Glutamatergic neuron (in vitro differentiated cells): ENCODE data around the gene RBM4. TPM values are rescaled to one million over a fixed set of nuclear protein-coding genes. Genes with fewer than 3 reads are reported as not detected.
"Not testable (repeated sequence)": the region's sequence is repeated elsewhere in the genome, so short reads cannot be mapped to it uniquely, and the experiment has no call there.

Experiments
- DNase-seq: peaks from one replicate; pipeline ENCODE4 v3.0.0; 2022
- H3K27ac Mint-ChIP-seq: one replicate; pipeline ENCODE4 v1.8.0; 2020; ENCODE audit warnings: mild to moderate bottlenecking, mixed read lengths, inconsistent platforms; ENCODE audit not compliant: unreplicated experiment
- H3K27me3 Mint-ChIP-seq: one replicate; pipeline ENCODE4 v1.8.0; 2020; ENCODE audit warnings: mild to moderate bottlenecking, moderate library complexity, mixed read lengths, inconsistent platforms; ENCODE audit not compliant: unreplicated experiment
- H3K36me3 Mint-ChIP-seq: one replicate; pipeline ENCODE4 v1.8.0; 2020; ENCODE audit warnings: mild to moderate bottlenecking, mixed read lengths, inconsistent platforms; ENCODE audit not compliant: unreplicated experiment
- H3K4me1 Mint-ChIP-seq: one replicate; pipeline ENCODE4 v1.8.0; 2020; ENCODE audit warnings: mild to moderate bottlenecking, low read depth, mixed read lengths, inconsistent platforms; ENCODE audit not compliant: unreplicated experiment
- H3K4me3 Mint-ChIP-seq: one replicate; pipeline ENCODE4 v1.8.0; 2020; ENCODE audit warnings: mild to moderate bottlenecking, mixed read lengths, inconsistent platforms; ENCODE audit not compliant: unreplicated experiment
- H3K9me3 Mint-ChIP-seq: one replicate; pipeline ENCODE4 v1.8.0; 2020; ENCODE audit warnings: mild to moderate bottlenecking, moderate library complexity, mixed read lengths, inconsistent platforms; ENCODE audit not compliant: unreplicated experiment
- long read RNA-seq: library from polyadenylated mRNA; unstranded; transcript quantifications from one replicate; pipeline ENCODE4 v2.0.0, GENCODE V29; 2020; ENCODE audit not compliant: unreplicated experiment
- total RNA-seq: library from RNA; stranded (reverse); fragmentation: NEBNext Ultra II Directional; extraction: Animal tissue kit (Norgen Biotek cat#: 25700); gene quantifications from one replicate; pipeline ENCODE4 v1.2.1, GENCODE V29; 2021; ENCODE audit not compliant: unreplicated experiment
- TF ChIP-seq, protein P1 (sequence below): fragments of 200-600 bp; sonication (generic); IDR thresholded peaks from one replicate; pipeline ENCODE4 v1.5.0; 2021; ENCODE audit not compliant: partially characterized antibody, unreplicated experiment

Gene RBM4, protein sequence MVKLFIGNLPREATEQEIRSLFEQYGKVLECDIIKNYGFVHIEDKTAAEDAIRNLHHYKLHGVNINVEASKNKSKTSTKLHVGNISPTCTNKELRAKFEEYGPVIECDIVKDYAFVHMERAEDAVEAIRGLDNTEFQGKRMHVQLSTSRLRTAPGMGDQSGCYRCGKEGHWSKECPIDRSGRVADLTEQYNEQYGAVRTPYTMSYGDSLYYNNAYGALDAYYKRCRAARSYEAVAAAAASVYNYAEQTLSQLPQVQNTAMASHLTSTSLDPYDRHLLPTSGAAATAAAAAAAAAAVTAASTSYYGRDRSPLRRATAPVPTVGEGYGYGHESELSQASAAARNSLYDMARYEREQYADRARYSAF
- 244 TPM for total RNA-seq
- long read RNA-seq, transcript RBM4-204 (4 exons, 1,763 nt): minor isoform, 18 of 207 reads
- long read RNA-seq, transcript RBM4-201 (4 exons, 1,694 nt): major isoform, 139 of 207 reads
- long read RNA-seq, transcript RBM4-203 (3 exons, 921 nt): minor isoform, 16 of 207 reads
- long read RNA-seq, transcript RBM4-206 (2 exons, 1,548 nt): minor isoform, 8 of 207 reads
- long read RNA-seq, partial matches to known transcripts: 4 of 207 reads
- long read RNA-seq, other reads (novel, unspliced or antisense): 8 of 207 reads

DNA sequence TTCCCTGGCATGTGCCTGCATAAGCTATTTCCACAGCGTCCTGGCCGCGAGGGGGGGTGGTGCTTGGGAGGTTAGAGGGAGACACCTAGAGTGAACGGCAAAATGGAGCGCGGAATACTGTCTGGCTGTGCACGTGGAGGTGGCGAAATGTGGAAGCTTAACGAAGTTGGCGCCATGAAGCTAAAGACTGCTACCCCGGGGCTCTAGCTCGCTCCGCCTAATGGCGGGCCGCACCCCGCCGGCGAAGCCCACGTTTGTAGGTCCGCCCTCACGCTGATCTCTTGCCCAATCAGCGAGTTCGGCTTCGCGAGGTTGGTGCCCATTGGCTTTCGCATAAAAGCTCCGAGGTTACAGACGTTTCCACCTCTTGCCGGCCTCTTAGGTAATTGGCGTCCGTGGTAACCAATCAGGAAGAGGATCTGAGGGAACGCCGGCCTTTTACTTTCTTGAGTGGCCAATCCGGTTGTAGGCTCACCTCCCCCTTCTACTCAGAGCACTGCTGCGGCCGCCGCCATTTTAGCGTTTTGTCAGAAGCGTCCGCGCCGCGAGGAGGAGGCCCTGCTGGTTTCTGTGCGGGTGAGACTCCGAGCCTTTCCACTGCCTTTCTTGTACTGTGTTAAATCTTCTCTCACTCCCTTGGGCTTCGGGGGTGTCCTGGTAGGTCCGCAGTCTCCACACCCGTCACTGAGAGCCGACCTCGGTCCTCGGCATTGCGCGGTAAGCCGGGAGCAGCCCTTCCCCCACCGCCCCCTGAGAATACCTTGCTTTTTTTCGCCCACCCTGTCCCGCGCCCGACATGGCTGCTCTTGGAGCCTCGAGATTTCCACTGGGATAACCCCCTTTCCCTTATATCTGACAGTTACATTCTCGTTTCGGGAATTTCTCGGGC lies at the start of gene RBM4:
Gene RBM4, plus strand, starts transcription at position 527 of the 889 bp plus-strand sequence. CDS start 1,009 bp downstream, outside the sequence.
- TF ChIP-seq, protein P1, sequence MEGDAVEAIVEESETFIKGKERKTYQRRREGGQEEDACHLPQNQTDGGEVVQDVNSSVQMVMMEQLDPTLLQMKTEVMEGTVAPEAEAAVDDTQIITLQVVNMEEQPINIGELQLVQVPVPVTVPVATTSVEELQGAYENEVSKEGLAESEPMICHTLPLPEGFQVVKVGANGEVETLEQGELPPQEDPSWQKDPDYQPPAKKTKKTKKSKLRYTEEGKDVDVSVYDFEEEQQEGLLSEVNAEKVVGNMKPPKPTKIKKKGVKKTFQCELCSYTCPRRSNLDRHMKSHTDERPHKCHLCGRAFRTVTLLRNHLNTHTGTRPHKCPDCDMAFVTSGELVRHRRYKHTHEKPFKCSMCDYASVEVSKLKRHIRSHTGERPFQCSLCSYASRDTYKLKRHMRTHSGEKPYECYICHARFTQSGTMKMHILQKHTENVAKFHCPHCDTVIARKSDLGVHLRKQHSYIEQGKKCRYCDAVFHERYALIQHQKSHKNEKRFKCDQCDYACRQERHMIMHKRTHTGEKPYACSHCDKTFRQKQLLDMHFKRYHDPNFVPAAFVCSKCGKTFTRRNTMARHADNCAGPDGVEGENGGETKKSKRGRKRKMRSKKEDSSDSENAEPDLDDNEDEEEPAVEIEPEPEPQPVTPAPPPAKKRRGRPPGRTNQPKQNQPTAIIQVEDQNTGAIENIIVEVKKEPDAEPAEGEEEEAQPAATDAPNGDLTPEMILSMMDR: no peak
- peak within 1 kb of the TSS; percentile 100 for H3K27ac Mint-ChIP-seq
- H3K27me3 Mint-ChIP-seq: peaks cover 16% of the 10 kb centered on the region
- H3K4me1 Mint-ChIP-seq: peaks cover 42% of the 10 kb centered on the region
- H3K36me3 Mint-ChIP-seq: no peaks in the 10 kb centered on the region
- peaks cover 10% of the 10 kb centered on the region for H3K9me3 Mint-ChIP-seq
- H3K4me3 Mint-ChIP-seq: peak within 1 kb of the TSS; percentile 93
- peak; percentile 92 for DNase-seq

DNA sequence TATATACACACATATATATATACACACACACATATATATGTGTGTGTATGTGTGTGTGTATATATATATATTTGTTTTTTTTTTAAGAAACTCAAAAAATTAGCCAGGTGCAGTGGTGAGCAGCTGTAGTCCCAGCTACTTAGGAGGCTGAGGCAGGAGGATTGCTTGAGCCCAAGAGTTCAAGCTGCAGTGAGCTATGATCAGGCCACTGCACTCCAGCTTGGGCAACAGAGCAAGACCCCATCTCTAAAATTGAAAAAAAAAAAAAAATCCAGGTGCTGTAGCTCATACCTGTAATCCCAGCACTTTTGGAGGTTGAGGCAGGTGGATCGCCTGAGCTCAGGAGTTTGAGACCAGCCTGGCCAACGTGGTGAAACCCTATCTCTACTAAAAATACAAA lies 49.2 kb upstream of the RBM4 start:
- not testable (repeated sequence) for H3K27ac Mint-ChIP-seq, H3K27me3 Mint-ChIP-seq, H3K4me3 Mint-ChIP-seq, H3K36me3 Mint-ChIP-seq, DNase-seq, H3K4me1 Mint-ChIP-seq
- peaks cover 14% of the 10 kb centered on the region for H3K9me3 Mint-ChIP-seq

DNA sequence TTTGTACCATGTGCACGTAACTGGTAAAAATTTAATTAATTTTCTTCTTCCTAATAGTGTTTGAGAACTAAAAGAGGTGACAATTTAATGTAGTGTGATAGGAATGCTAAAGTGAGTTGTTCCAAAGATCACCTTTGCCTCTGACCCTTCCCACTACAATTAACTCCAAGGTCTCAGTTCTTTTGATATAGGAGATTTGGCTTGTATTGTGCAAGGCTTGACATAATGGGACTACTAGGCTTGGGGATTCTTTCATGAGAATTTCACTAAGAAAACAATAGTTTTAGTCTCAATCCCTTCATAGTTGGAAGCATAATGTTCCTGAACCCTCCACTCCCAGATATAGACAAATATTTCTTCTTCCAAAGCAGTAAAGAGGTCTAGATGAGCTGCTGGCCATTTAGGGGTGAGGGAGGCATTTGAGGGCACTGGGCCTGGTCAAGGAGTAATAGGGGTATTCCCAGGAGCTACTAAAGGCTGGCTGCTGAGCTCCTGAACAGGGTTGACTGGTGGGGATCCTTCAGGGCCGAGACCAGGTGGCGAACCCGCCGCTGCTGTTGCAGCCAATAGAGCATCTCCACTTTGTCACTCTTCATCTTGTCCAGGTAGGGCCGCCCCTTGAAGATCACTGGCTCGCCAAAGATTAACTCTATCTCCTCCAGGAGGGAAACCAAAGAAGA lies 48.4 kb upstream of the RBM4 start:
- H3K36me3 Mint-ChIP-seq: no peaks in the 10 kb centered on the region
- peaks cover 6% of the 10 kb centered on the region for H3K4me1 Mint-ChIP-seq
- peaks cover 7% of the 10 kb centered on the region for H3K27me3 Mint-ChIP-seq
- TF ChIP-seq, protein P1: no peak
- no peak overlapping the region for H3K4me3 Mint-ChIP-seq
- H3K9me3 Mint-ChIP-seq: peaks cover 14% of the 10 kb centered on the region
- H3K27ac Mint-ChIP-seq: no peak overlapping the region
- DNase-seq: no peak

DNA sequence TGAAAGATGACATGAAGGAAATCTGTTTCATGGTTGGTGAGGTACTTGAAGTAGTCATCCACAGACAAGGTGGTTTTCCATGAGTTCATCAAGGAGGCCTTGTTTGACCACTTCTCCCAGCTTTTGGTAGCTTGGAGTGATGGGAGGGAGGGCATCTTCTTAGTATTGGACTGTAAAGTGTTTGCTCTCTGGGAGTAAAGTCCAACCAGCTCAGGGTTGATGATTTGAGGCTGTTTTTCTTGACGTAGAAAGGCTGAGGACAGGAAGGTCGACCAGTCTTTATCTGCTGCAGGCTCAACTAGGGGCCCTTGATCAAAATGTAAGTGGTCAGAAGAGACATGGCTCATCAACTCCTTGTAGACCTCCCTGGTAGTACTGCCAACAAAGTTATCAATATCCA lies 47.3 kb upstream of the RBM4 start:
- H3K4me1 Mint-ChIP-seq: peaks cover 6% of the 10 kb centered on the region
- DNase-seq: no peak
- H3K36me3 Mint-ChIP-seq: no peaks in the 10 kb centered on the region
- peaks cover 14% of the 10 kb centered on the region for H3K9me3 Mint-ChIP-seq
- TF ChIP-seq, protein P1: no peak
- no peak overlapping the region for H3K27ac Mint-ChIP-seq
- no peak overlapping the region for H3K4me3 Mint-ChIP-seq
- H3K27me3 Mint-ChIP-seq: peaks cover 7% of the 10 kb centered on the region
